T-cell (primary cell): Measurements from ENCODE around the gene SEMA3A. TPM values are rescaled to one million over a fixed set of nuclear protein-coding genes. Genes with fewer than 3 reads are reported as not detected.

ENCODE experiments used
- ATAC-seq, 4 experiments: fragments of 200-7000 bp in 3 of 4; fragments of 150-1000 bp in 1 of 4; cut with Tn5 transposase; replicated peaks in 1 of 4; 1 replicate in 3 of 4; 2 replicates in 1 of 4; pipeline ENCODE4 v1.10.0; 2021; ENCODE audit warnings: moderate library complexity in 3 of 4, mild to moderate bottlenecking in 2 of 4, moderate number of reproducible peaks in 1 of 4
- CTCF ChIA-PET, 2 donors: fragments of 300-600 bp; sonication (Branson Sonifier 250); formaldehyde crosslinking; loops; one replicate each; lab custom pipeline; 2022; ENCODE audit warnings: antibody characterized with exemption in 2 of 2; lab: Charles Lee
- POLR2A ChIA-PET, 2 donors: fragments of 300-600 bp; sonication (Branson Sonifier 250); formaldehyde crosslinking; loops; one replicate each; lab custom pipeline; 2022; ENCODE audit warnings: antibody characterized with exemption in 2 of 2; lab: Charles Lee
- DNase-seq, 35 experiments: peaks; one replicate each; pipeline versions ENCODE4 v3.0.0 to v3.0.0-alpha.2; 2013 to 2023
- H3K27ac ChIP-seq: one replicate; pipeline ENCODE4 v1.5.1; 2013; ENCODE audit warnings: low read length
- H3K27me3 ChIP-seq, 2 experiments: replicated peaks in 1 of 2; 1 replicate in 1 of 2; 2 replicates in 1 of 2; pipeline versions ENCODE4 v1.6.1 to v1.7.0; 2013; ENCODE audit warnings: low read length in 1 of 2, mixed read lengths in 1 of 2; ENCODE audit not compliant: control insufficient read depth in 2 of 2, insufficient read depth in 2 of 2; ENCODE audit errors: extremely low read depth in 1 of 2
- H3K36me3 ChIP-seq, 2 donors: 1 replicate in 1 of 2; 2 replicates in 1 of 2; pipeline versions ENCODE4 v1.6.1 to v1.7.0; 2013; ENCODE audit warnings: low read length in 1 of 2; ENCODE audit not compliant: control insufficient read depth in 2 of 2, insufficient read depth in 1 of 2; ENCODE audit errors: extremely low read depth in 1 of 2
- H3K4me1 ChIP-seq, 2 experiments: 1 replicate in 1 of 2; 2 replicates in 1 of 2; pipeline versions ENCODE4 v1.6.1 to v1.7.0; 2013; ENCODE audit warnings: low read length in 2 of 2, mixed read lengths in 1 of 2; ENCODE audit not compliant: insufficient read depth in 2 of 2, control insufficient read depth in 1 of 2; ENCODE audit errors: extremely low read depth in 1 of 2
- H3K4me3 ChIP-seq, 2 donors: 1 replicate in 1 of 2; 2 replicates in 1 of 2; pipeline versions ENCODE4 v1.5.1 to v1.7.0; 2013; ENCODE audit warnings: mild to moderate bottlenecking in 2 of 2, low read length in 1 of 2, moderate library complexity in 1 of 2; ENCODE audit not compliant: control insufficient read depth in 1 of 2; ENCODE audit errors: extremely low read depth in 1 of 2
- H3K9me3 ChIP-seq: 2 replicates; pipeline ENCODE4 v1.7.0; 2013
- H3K27ac Mint-ChIP-seq, 2 donors: one replicate each; pipeline ENCODE4 v1.8.0; 2020 to 2021; ENCODE audit warnings: mild to moderate bottlenecking in 2 of 2, mixed read lengths in 2 of 2
- H3K27me3 Mint-ChIP-seq, 2 donors: one replicate each; pipeline ENCODE4 v1.8.0; 2021 to 2022; ENCODE audit warnings: mixed read lengths in 2 of 2
- H3K36me3 Mint-ChIP-seq: one replicate; pipeline ENCODE4 v1.8.0; 2021; ENCODE audit warnings: mixed read lengths
- H3K4me1 Mint-ChIP-seq, 3 donors: one replicate each; pipeline ENCODE4 v1.8.0; 2020 to 2022; ENCODE audit warnings: mixed read lengths in 3 of 3, mild to moderate bottlenecking in 1 of 3
- H3K4me3 Mint-ChIP-seq, 3 donors: one replicate each; pipeline ENCODE4 v1.8.0; 2020 to 2022; ENCODE audit warnings: mild to moderate bottlenecking in 3 of 3, mixed read lengths in 3 of 3, moderate library complexity in 3 of 3
- H3K9me3 Mint-ChIP-seq, 3 donors: one replicate each; pipeline ENCODE4 v1.8.0; 2020 to 2022; ENCODE audit warnings: mixed read lengths in 3 of 3
- WGBS: methylation state at CpG from one replicate; pipeline ENCODE4 v1.1.5; 2013; ENCODE audit warnings: missing lambda C conversion rate; ENCODE audit not compliant: insufficient coverage; 5-methylcytosine and 5-hydroxymethylcytosine counted together
- total RNA-seq, 35 experiments: library from RNA in 6 of 35; stranded (reverse) in 6 of 35; fragments of 120-200 nt in 1 of 35; gene quantifications; one replicate each; pipeline versions ENCODE4 v1.2.1 to v1.2.4 and lab custom pipeline; 2013 to 2026

The SEMA3A gene
- total RNA-seq, 5 donors from 2014 or later (not counting 1 experiment from before 2014, with no cell fraction given): 0.15 to 1.6 (median 0.53) TPM; not detected in 1

GRCh38 chr7:83984591-83984990, 210.0 kb downstream of the SEMA3A start:
- H3K27me3 ChIP-seq: no peaks in the 10 kb centered on the region
- no peaks in the 10 kb centered on the region for H3K4me1 ChIP-seq
- Mint-ChIP-seq H3K4me3 (no peak overlapping the region), H3K4me1 (no peaks in the 10 kb centered on the region), H3K9me3 (no peaks in the 10 kb centered on the region), H3K36me3 (no peaks in the 10 kb centered on the region), H3K27me3 (no peaks in the 10 kb centered on the region), H3K27ac (no peak overlapping the region)
- DNase-seq (no peak), ATAC-seq (no peak)
- CTCF ChIA-PET: no interaction called here
- H3K27ac ChIP-seq: no peak overlapping the region
- POLR2A ChIA-PET: interaction anchor here in 1 of 2 donors (0.6 kb wide), 1 partner anchor 26 kb away, joined by 3 read pairs; no protein-coding TSS in a partner anchor
- no peaks in the 10 kb centered on the region for H3K36me3 ChIP-seq
- no peaks in the 10 kb centered on the region for H3K9me3 ChIP-seq
- H3K4me3 ChIP-seq: no peak overlapping the region

- no peaks in the 10 kb centered on the region for H3K4me1 Mint-ChIP-seq
- no peak overlapping the region for H3K4me3 Mint-ChIP-seq
- no peaks in the 10 kb centered on the region for H3K36me3 Mint-ChIP-seq
- ATAC-seq: no peak
- CTCF ChIA-PET: no interaction called here
- Histone ChIP-seq H3K36me3 (no peaks in the 10 kb centered on the region), H3K27ac (no peak overlapping the region), H3K4me3 (no peak overlapping the region), H3K4me1 (no peaks in the 10 kb centered on the region), H3K27me3 (no peaks in the 10 kb centered on the region), H3K9me3 (no peaks in the 10 kb centered on the region)
- WGBS: 73% methylated on average over 3 of the region's 4 CpGs
- no peaks in the 10 kb centered on the region for H3K9me3 Mint-ChIP-seq
- POLR2A ChIA-PET: no interaction called here
- H3K27ac Mint-ChIP-seq: no peak overlapping the region
- H3K27me3 Mint-ChIP-seq: no peaks in the 10 kb centered on the region
- DNase-seq: no peak
Observed at GRCh38 chr7:83984076-83984475, 210.5 kb downstream of the SEMA3A start.

- no peak for DNase-seq
- no peak for ATAC-seq
- Mint-ChIP-seq H3K36me3 (no peaks in the 10 kb centered on the region), H3K4me3 (no peak overlapping the region), H3K27ac (no peak overlapping the region), H3K9me3 (no peaks in the 10 kb centered on the region), H3K27me3 (no peaks in the 10 kb centered on the region), H3K4me1 (no peaks in the 10 kb centered on the region)
- no CpG with 5 or more reads among the region's 1 CpG for WGBS
- H3K4me3 ChIP-seq: no peak overlapping the region
- POLR2A ChIA-PET: no interaction called here
- H3K9me3 ChIP-seq: no peaks in the 10 kb centered on the region
- H3K27me3 ChIP-seq: no peaks in the 10 kb centered on the region
- no peaks in the 10 kb centered on the region for H3K4me1 ChIP-seq
- no peak overlapping the region for H3K27ac ChIP-seq
- no peaks in the 10 kb centered on the region for H3K36me3 ChIP-seq
- CTCF ChIA-PET: no interaction called here
Observed at GRCh38 chr7:83983606-83984005, 211.0 kb downstream of the SEMA3A start.

- DNase-seq (peak in 3 of 35 experiments; percentile 5 to 56 (median 7)), ATAC-seq (peak in 1 of 4 experiments; percentile 74)
- Mint-ChIP-seq H3K27me3 (no peaks in the 10 kb centered on the region), H3K36me3 (no peaks in the 10 kb centered on the region), H3K9me3 (no peaks in the 10 kb centered on the region), H3K4me1 (no peaks in the 10 kb centered on the region), H3K4me3 (no peak overlapping the region), H3K27ac (no peak overlapping the region)
- no peaks in the 10 kb centered on the region for H3K27me3 ChIP-seq
- H3K9me3 ChIP-seq: no peaks in the 10 kb centered on the region
- no peak overlapping the region for H3K27ac ChIP-seq
- H3K36me3 ChIP-seq: no peaks in the 10 kb centered on the region
- ChIA-PET POLR2A (no interaction called here), CTCF (interaction anchor here (1.1 to 1.4 kb wide), 3 partner anchors 37 to 1048 kb away, joined by 4 to 8 read pairs (median 6); no protein-coding TSS in a partner anchor)
- no peaks in the 10 kb centered on the region for H3K4me1 ChIP-seq
- H3K4me3 ChIP-seq: no peak overlapping the region
Observed at GRCh38 chr7:83976302-83976701, 218.3 kb downstream of the SEMA3A start.

GRCh38 chr7:83970081-83970480, 224.5 kb downstream of the SEMA3A start:
- Mint-ChIP-seq H3K27ac (no peak overlapping the region), H3K4me1 (no peaks in the 10 kb centered on the region), H3K4me3 (no peak overlapping the region), H3K36me3 (no peaks in the 10 kb centered on the region), H3K27me3 (no peaks in the 10 kb centered on the region), H3K9me3 (no peaks in the 10 kb centered on the region)
- Histone ChIP-seq H3K36me3 (no peaks in the 10 kb centered on the region), H3K4me1 (no peaks in the 10 kb centered on the region), H3K9me3 (no peaks in the 10 kb centered on the region), H3K27ac (no peak overlapping the region), H3K4me3 (no peak overlapping the region), H3K27me3 (no peaks in the 10 kb centered on the region)
- DNase-seq (no peak), ATAC-seq (no peak)
- ChIA-PET POLR2A (no interaction called here), CTCF (interaction anchor here in 1 of 2 donors (1.1 kb wide), 1 partner anchor 1053 kb away, joined by 3 read pairs; no protein-coding TSS in a partner anchor)

GRCh38 chr7:83964318-83964717, 230.3 kb downstream of the SEMA3A start:
- ATAC-seq: no peak
- Histone ChIP-seq H3K9me3 (no peaks in the 10 kb centered on the region), H3K36me3 (no peaks in the 10 kb centered on the region), H3K4me1 (no peaks in the 10 kb centered on the region), H3K27me3 (no peaks in the 10 kb centered on the region), H3K4me3 (no peak overlapping the region), H3K27ac (no peak overlapping the region)
- Mint-ChIP-seq H3K27ac (no peak overlapping the region), H3K9me3 (no peaks in the 10 kb centered on the region), H3K4me1 (no peaks in the 10 kb centered on the region), H3K36me3 (no peaks in the 10 kb centered on the region), H3K27me3 (no peaks in the 10 kb centered on the region), H3K4me3 (no peak overlapping the region)
- DNase-seq: no peak
- ChIA-PET POLR2A (interaction anchor here in 1 of 2 donors (0.7 kb wide), 1 partner anchor 375 kb away, joined by 3 read pairs; no protein-coding TSS in a partner anchor), CTCF (no interaction called here)

GRCh38 chr7:83957333-83957732, 237.3 kb downstream of the SEMA3A start:
- no peak overlapping the region for H3K4me3 ChIP-seq

More at GRCh38 chr7:83957333-83957732, 237.3 kb downstream of the SEMA3A start:
- no peaks in the 10 kb centered on the region for H3K36me3 ChIP-seq
- CTCF ChIA-PET: interaction anchor here in 1 of 2 donors (0.6 kb wide), 1 partner anchor 21 kb away, joined by 3 read pairs; no protein-coding TSS in a partner anchor
- Mint-ChIP-seq H3K27me3 (peaks cover 0 to 6% of the 10 kb centered on the region in 2 donors), H3K36me3 (no peaks in the 10 kb centered on the region), H3K27ac (no peak overlapping the region), H3K4me3 (no peak overlapping the region), H3K9me3 (no peaks in the 10 kb centered on the region), H3K4me1 (no peaks in the 10 kb centered on the region)
- no peak overlapping the region for H3K27ac ChIP-seq
- POLR2A ChIA-PET: no interaction called here
- no peaks in the 10 kb centered on the region for H3K4me1 ChIP-seq
- no peak for ATAC-seq
- DNase-seq: no peak
- WGBS: no CpG with 5 or more reads among the region's 3 CpGs
- no peaks in the 10 kb centered on the region for H3K27me3 ChIP-seq
- H3K9me3 ChIP-seq: no peaks in the 10 kb centered on the region
